GM18907 (cell line): ENCODE measurements around the gene CWC27.
"Not testable (repeated sequence)": the region's sequence is repeated elsewhere in the genome, so short reads cannot be mapped to it uniquely, and the experiment has no call there.

Experiments
- ATAC-seq: cut with Tn5 transposase; IDR thresholded peaks from one replicate; pipeline ENCODE4 v1.9.1; 2021; ENCODE audit warnings: mild to moderate bottlenecking, moderate library complexity; ENCODE audit not compliant: unreplicated experiment

Gene CWC27

DNA sequence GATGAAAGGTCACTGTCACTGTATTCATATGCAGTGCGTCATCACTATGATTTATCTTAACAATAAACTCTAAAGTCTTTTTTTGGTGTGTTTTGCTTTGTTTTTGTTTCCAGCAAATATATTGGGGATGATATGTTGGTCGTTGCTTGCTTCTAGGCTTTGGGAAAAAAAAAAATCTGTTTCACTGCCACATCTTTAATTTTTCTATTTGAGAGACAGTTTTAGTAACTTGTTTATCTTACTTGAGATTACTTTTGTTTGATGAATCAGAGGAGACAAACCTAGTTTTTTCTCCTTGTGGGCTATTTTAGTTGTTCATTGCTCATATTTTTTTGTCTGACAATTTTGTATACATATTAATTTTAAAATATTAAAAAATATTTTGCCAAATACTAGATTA lies 19.4 kb downstream of the CWC27 start:
- ATAC-seq, result no peak

DNA sequence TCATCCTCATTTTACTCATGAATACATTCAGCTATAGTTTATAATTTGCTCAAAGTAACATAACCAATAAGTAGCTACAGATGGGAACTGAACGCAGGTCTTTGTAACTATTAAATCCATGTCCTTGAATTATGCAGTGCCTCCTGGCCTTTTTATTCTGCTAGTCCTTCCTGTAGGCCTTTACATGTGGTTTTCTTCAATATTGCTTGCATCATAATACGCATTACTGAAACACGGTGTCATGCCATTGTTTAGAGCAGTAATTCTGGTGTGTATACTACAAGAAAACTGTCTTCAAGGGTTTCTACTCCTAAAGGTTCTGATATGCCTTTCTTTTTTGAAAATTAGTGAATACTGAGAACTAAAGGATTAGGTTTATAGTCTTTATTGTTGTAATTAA lies 20.7 kb downstream of the CWC27 start:
- no peak for ATAC-seq

DNA sequence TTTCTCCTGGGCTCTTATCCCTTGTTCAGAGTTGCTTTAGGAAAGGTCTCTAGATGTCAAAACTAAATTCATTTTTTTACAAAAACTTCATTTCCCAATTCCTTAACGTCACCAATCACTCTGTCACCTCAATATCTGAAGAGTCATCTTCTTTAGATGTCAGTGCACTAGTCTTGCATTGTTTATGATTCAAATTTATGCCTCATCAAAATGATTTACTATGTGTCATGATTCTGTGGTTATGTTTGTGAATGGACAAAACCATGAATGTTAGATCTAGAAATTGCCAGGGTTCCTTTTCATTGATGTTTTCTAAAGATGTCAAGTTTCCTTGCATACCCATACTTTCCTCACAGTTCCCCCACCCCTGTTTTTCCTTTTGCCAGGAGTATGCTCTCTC lies 21.5 kb downstream of the CWC27 start:
- no peak for ATAC-seq

DNA sequence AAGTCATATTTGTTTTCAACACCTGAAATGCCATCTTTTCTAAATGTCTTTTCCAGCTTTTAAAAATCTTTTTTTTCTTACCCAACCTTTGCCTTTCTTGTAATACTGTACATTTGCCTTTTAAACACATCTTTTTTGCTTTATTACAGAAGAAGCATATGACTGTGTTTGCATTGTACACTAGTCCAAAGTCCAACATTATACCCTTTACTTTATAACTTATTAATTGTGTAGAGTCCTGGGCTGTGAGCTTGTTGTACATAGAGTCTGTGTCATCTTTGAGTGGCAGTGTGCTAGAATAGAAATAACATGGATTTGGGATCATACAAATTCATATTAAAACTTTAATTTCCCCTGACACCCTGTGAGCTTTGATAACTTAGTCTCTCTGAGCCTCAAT lies 23.7 kb downstream of the CWC27 start:
- ATAC-seq, result no peak

DNA sequence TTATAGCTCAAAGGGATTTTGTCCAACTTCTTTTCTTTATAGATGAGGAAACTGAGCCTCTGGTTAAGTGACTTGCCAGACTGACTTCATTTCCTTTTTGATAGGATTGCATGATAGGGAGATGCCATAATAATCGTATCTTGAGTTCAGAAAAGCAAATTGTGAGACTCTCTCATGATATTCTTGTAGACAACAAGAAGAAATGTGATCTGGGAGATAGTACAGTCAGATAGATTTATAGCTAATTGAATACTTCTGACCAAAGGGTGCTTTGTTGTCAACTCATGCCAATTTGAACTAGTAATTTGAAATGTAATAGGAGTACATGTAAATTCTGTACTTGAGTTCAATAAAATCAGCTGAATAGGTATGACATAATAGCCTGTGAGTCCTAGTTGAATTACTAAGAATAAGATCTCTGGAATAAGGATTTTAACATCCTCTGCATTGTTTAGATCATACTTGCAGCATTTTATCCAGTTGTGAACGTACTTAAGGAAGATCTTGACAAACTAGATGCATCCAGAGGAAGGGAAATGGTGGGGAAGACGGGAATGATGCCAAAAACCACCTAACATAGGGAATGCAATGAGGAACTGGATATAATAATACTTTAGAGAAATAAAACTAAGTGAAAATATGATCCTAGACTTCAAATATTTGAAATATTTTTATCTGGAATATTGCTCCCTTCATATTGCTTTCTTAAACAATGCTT lies 25.5 kb downstream of the CWC27 start:
- ATAC-seq, result no peak

DNA sequence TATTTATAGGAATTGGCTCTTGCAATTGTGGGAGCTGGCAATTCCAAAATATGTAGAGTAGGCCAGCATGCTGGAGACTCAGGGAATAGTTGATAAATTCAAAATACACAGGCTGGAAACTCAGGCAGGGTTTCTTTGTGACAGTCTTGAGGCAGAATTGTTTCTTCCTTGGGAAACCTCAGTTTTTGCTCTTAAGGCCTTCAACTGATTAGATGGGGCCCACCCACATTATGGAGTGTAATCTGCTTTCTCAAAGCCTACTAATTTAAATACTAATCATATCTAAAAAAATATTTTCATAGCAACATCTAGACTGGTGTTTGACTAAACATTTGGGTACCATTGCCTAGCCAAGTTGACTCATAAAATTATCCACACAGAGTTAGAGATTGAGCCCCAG lies 27.6 kb downstream of the CWC27 start:
- no peak for ATAC-seq

DNA sequence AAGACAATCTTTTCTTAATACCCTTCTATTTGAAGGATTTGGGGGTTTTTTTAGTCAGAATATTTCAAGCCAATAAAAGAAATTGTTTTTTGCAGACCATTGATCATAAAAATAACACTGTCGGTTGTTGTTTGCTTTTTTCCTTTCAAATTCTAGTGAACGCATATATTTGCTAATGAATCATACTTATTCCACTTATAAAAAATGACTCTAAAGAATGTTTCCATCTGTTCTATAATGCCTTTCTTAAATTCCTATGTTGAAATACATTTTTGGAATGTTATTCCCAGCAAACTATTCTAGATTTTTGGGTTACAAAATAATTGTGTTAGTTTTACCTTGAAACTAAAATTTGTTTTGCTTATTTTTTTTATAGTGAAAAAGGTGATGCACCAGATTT lies 32.2 kb downstream of the CWC27 start:
- ATAC-seq, result no peak

DNA sequence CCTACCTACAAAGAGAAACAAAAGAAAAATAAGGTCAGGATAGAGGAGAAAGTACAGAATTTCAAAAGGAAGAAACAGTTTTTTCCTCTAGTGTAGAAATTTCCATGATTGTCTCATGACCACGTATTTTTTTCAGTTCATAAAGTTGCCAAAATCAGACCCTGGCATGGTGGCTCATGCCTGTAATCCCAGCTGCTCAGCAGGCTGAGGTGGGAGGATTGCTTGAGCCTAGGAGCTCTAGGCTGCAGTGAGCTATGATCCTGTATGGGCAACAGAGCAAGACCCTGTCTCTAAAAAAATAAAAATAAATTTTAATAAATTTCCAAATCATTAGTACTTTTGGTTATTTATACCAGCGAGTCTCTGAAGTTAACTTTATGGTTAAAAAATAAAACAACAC lies 37.8 kb downstream of the CWC27 start:
- no peak for ATAC-seq

DNA sequence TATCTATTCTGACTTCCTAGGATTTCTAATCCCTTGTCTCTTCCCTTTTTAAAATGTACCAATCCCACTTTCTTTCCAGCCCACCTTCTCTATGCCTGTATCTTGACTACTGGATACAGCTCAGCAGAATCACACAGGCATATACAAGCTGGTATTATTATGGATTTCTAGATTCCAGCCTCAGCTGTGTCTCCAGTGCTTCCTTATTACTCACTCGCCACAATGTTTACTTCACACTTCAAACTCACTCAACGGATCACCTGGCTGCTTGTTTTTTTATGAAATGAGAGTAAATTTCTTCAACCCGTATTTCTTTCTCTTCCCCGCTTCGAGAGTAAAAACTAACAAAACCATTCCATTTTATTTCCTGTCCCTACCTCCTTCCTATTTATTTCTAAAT lies 38.8 kb downstream of the CWC27 start:
- no peak for ATAC-seq

DNA sequence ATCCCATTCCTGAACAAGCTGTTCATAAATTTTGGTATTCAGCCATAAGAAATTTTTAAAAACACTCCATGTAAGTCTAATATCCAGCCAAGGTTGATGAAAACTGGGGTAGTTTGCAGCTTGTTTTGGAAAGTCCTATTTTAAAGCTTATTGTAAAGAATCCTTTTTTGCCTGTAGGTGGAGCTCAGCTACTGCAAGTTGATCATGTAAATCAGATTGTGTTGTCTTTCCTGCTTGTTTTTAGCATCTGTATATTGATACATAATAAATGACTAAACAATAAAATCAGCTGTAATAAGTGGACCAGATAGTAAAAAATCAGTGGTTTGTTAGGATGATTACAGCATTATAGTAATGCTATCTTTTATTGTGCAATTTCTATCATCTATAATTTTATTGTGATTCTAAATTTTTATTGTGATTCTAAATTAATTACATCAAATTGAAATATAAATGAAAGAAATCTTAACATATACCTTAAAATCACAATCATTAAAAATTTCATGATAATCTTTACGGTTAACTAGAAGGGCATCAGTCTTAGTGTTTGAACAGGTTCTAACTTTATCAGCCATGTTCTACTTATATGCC lies 42.4 kb downstream of the CWC27 start:
- peak; percentile 56 for ATAC-seq

DNA sequence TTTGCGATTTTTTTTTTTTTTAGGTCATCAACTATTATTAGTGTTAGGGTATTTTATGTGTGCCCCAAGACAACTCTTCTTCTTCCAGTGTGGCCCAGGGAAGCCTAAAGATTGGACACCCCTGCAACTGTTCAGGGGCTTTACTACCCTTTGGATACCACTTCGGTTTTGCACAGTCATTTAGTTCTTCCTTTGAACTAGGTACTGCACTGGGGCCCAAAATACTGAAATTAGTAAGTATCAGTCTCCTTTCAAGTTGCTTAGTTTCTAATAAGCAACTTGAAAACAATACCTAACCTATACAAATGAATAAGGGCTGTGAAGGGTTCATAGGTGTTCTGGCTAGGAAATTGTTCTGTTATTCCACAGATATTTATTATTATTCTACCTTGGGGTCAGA lies 45.3 kb downstream of the CWC27 start:
- peak; percentile 97 for ATAC-seq

DNA sequence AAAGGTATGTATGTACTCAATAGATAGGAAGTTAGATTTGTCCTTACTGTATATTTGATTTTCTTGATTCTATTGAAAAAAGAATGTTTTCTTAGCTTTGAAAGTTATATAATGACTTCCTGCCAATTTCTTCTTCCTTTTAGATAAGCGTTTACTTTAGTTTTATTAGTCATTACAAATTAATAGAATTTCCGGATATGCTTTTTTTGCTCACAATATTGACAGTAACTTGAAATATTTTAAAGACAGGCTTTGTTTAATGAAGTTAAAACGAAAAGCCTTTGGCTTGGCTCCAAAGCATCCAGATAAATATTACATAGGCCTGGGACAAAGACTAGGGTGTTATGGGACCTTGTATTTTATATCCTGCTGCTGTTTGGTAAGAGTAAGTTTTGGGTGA lies 49.5 kb downstream of the CWC27 start:
- no peak for ATAC-seq

DNA sequence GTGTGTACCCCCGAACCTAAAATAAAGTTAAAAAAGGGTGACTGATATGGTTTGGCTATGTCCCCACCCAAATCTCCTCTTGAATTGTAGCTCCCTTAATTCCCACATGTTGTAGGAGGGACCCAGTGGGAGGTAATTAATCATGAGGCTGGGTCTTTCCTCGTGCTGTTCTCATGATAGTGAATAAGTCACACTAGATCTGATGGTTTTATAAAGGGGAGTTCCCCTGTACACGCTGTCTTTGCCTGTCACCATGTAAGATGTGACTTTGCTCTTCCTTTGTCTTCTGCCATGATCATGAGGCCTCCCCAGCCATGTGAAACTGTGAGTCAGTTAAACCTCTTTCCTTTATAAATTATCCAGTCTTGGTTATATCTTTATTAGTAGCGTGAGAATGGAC lies 50.6 kb downstream of the CWC27 start:
- not testable (repeated sequence) for ATAC-seq

DNA sequence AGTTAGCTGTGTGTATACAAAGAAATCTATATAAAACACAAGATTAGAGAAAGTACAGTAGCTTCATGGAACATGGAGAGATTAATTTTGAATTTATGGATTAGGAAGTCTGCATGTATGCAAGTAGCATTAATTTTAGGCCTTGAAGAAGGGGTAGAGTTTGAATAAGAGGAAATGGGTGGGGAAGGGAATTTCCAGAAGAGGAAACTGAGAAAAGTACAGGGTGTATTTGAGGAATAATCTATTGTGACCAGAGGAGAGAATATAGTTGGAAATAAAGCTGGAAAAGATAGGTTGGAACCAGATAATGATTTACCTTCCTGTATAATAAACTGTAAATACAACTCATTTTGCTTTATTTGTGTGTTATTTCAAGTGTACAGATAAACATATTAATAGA lies 53.6 kb downstream of the CWC27 start:
- no peak for ATAC-seq

DNA sequence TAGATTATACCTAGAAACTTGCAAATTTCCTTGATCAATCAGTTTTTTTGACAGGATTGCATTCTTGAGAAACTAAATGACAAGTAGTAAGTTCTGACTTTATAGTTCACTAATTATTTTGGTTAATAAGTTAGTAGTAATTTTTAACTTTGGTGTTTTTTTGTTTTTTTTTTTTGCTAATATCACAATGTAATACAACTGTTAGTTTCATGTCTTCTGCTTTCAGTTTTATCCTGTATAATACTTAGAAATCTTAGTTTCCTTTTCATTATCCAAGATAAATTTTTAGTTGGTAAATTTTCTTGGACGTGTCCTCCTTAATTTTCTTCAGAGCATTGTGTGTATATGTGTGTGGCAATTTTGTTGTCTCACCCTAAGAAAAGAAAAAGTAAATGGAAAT lies 57.8 kb downstream of the CWC27 start:
- no peak for ATAC-seq

DNA sequence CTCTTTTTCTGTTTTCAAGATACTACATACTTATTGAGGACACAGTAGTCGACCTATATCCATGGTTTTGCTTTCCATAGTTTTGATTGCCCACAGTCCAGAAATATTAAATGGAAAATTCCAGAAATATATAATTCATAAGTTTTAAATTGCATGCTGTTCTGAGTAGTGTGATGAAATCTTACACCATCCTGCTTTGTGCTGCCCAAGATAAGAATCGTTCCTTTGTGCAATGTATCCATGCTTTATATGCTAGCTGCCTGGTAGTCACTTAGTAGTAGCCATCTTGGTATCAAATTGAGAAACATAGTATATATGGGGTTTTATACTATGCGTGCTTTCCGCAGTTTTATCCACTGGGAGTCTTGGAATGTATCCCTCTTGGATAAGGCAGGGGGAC lies 59.0 kb downstream of the CWC27 start:
- no peak for ATAC-seq

DNA sequence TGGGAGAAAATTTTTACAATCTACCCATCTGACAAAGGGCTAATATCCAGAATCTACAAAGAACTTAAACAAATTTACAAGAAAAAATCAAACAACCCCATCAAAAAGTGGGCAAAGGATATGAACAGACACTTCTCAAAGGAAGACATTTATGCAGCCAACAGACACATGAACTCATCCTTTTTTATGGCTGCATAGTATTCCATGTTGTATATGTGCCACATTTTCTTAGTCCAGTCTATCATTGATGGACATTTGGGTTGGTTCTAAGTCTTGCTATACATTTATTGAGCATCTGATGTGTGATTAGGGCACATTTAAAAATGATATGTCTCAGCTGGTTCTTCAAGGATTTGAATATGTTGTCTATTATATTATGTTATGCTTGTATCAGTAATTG lies 61.9 kb downstream of the CWC27 start:
- ATAC-seq, result not testable (repeated sequence)

DNA sequence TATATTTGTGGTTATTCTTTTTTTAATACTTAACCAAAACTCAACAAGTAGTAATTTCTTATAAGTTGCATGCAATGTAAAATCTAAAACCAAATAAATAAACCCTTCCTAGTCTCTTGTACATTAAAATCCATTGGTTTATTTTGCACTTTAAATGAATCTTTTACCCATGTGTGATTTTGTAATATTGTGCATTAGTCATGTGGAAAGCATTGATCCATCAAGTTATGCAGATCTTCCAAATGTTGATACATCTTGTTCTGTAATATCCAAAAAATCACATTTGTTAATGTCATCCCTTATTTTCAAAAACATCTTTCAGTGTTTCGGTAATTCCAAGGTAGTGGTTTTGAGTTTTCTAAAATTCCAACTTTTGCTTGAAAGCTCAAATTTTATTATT lies 63.3 kb downstream of the CWC27 start:
- ATAC-seq, result no peak

DNA sequence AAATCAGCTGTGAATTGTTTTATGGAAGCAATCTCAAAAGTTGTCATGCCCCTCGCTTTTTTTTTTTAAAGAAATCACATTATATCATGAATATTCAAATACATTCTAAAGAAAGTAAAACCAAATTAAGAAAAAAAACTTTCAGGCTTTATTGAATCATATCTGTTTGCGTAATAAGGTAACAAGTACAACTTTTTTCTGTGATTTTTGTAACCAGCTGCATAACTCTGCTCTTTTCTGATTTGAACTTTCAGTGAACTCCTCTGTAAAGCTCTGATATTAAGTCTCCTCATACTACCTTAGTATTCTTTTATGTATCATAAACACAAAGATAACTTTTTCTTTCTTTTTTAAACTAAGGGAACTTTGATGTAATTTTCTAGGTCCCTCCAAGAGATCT lies 65.3 kb downstream of the CWC27 start:
- no peak for ATAC-seq

DNA sequence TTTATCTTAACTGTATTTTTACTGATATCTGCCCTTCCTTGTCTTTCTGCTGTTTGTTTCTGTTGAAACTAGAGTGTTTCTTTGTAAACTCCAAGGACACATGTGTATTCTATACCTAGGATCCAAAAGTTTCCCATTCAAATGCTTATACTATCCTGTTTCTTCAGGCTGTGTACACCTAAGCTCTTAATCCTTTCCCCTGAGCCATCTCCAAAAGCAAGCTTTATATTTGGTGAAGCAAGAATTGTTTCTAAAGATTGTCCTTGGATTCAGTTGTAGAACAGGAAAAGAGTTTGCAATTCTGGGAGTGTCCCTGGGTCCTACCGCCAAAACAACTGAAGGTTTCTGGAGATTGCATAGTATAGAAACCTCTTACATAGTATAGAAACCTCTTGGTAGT lies 65.9 kb downstream of the CWC27 start:
- ATAC-seq, result no peak

DNA sequence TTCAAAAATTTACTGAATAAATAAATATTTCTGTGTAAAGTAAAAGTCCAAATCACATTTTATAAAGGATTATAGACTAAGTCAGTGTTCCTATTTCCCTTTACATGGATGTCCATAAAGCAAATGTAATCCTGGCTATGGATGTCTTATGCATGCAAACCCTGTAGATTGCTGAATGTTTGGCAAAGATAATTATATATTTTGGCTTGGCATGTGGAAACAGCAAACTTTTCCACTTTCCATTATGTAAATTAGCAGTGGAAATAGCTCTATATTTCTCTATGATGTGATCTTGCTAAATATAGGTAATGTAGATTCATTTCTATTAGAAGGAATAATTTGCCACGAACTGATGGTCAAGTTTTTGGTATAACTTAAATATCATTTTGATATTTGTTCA lies 66.5 kb downstream of the CWC27 start:
- no peak for ATAC-seq

DNA sequence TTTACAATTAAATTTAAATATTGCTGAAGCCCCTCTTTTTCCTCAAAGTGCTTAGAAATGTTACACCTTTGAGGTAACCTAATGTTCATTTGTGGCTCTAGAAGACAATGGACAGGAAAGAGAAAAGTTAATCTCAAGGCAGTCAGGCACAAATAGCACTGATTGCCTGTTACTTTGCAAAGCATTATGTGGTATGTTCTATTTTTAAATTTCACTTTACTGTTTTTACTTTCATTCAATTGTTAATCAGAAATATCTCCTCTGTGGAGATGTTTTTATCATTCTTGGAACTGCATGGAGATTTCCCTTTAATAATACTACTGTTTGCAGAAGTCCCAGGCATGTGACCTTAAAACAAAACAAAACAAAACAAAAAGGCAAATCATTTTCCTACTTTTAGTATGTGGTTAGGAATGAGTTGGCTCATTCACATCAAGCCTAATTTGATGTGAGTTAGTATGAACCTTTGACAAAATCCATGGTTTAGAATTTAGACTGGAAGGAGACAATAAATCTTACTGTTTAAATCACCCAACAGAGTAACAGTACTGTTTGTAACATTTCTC lies 67.5 kb downstream of the CWC27 start:
- no peak for ATAC-seq

DNA sequence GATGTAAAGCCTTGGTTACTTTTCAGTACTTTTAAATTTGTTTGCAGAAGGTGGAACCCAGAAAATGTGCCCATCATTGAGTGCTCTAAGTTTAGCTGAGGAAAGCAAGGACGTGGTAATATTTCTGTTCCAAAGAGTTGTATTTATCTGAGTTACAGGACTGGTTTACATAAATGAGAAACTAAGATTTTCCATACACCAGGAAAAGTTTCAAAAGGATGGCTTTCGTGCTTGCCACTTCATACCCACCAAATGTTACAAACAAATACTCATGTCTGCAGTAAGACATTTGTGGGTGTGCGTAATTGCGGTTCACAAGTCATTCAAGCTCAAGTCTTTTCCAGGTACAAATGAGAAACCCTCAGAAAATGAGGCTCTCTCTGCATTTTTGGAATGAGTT lies 68.1 kb downstream of the CWC27 start:
- no peak for ATAC-seq
